OCI-LY7 (cell line): ENCODE measurements around the gene CDH2.

Experiments used
- EZH2phosphoT487 ChIP-seq: fragments of 200-600 bp; sonication (generic); IDR thresholded peaks from 2 replicates; pipeline ENCODE4 v1.6.1; 2018; ENCODE audit warnings: low read depth, borderline replicate concordance, mild to moderate bottlenecking, mixed run types, antibody characterized with exemption, low read length, moderate library complexity, mixed read lengths
- TF ChIP-seq, protein P1 (sequence below): fragments of 200-600 bp; sonication (generic); conservative IDR thresholded peaks from 2 replicates; pipeline ENCODE4 v1.5.1; 2014; ENCODE audit warnings: mild to moderate bottlenecking, antibody characterized with exemption, low read length, moderate library complexity, mixed read lengths

DNA sequence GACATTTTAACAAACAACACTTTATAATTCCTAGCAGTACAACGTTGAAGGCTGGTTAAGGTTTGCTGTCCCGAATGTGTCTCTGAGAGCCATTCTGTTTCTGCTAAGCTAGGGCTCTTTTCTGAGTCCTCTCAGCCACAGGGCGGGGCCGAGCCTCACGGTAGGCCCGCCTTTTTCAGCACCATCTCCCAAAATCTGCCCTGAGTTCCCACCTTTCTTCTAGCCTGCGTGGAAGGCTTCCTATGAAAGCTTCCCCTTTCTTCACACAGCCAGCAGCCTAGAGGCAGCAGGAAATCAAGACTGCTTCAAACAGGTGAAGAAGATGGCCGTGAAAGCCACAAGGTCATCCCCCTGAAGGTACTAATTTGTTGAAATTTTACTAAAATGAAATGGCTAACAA lies 255.5 kb downstream of the CDH2 start:
- TF ChIP-seq, protein P1, sequence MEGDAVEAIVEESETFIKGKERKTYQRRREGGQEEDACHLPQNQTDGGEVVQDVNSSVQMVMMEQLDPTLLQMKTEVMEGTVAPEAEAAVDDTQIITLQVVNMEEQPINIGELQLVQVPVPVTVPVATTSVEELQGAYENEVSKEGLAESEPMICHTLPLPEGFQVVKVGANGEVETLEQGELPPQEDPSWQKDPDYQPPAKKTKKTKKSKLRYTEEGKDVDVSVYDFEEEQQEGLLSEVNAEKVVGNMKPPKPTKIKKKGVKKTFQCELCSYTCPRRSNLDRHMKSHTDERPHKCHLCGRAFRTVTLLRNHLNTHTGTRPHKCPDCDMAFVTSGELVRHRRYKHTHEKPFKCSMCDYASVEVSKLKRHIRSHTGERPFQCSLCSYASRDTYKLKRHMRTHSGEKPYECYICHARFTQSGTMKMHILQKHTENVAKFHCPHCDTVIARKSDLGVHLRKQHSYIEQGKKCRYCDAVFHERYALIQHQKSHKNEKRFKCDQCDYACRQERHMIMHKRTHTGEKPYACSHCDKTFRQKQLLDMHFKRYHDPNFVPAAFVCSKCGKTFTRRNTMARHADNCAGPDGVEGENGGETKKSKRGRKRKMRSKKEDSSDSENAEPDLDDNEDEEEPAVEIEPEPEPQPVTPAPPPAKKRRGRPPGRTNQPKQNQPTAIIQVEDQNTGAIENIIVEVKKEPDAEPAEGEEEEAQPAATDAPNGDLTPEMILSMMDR: no peak
- no peak for TF ChIP-seq EZH2phosphoT487
